Activated CD8-positive, alpha-beta T cell treated with anti-CD3 and anti-CD28 coated beads, Interleukin-2, amount 10 ng/mL, durations not matched to agents 7 days and 5 days (primary cell): ENCODE measurements around the gene SNRPA. TPM values are rescaled to one million over a fixed set of nuclear protein-coding genes. Genes with fewer than 3 reads are reported as not detected.

Experiments used
- ATAC-seq: fragments of 150-1000 bp; cut with Tn5 transposase; one replicate; pipeline ENCODE4 v1.10.0; 2021; ENCODE audit warnings: moderate library complexity
- CTCF ChIA-PET: fragments of 350-600 bp; sonication (Branson Sonifier 250); formaldehyde crosslinking; loops from one replicate; lab custom pipeline; 2021; ENCODE audit warnings: antibody characterized with exemption; lab: Charles Lee
- POLR2A ChIA-PET: fragments of 350-600 bp; sonication (Branson Sonifier 250); formaldehyde crosslinking; loops from one replicate; lab custom pipeline; 2021; ENCODE audit warnings: antibody characterized with exemption; lab: Charles Lee
- DNase-seq: peaks from one replicate; pipeline ENCODE4 v3.0.0-alpha.2; 2020
- H3K27ac Mint-ChIP-seq: one replicate; pipeline ENCODE4 v1.8.0; 2021; ENCODE audit warnings: mild to moderate bottlenecking, mixed read lengths
- H3K27me3 Mint-ChIP-seq: one replicate; pipeline ENCODE4 v1.8.0; 2021; ENCODE audit warnings: low read depth, mixed read lengths
- H3K36me3 Mint-ChIP-seq: one replicate; pipeline ENCODE4 v1.8.0; 2021; ENCODE audit warnings: low read depth, mixed read lengths
- H3K4me1 Mint-ChIP-seq: one replicate; pipeline ENCODE4 v1.8.0; 2021; ENCODE audit warnings: low read depth, mixed read lengths
- H3K4me3 Mint-ChIP-seq: one replicate; pipeline ENCODE4 v1.8.0; 2021; ENCODE audit warnings: mild to moderate bottlenecking, mixed read lengths
- H3K9me3 Mint-ChIP-seq: one replicate; pipeline ENCODE4 v1.8.0; 2022; ENCODE audit warnings: mixed read lengths; ENCODE audit not compliant: insufficient read depth
- total RNA-seq, 2 experiments: library from RNA; stranded (reverse); gene quantifications; one replicate each; pipeline ENCODE4 v1.2.3, GENCODE V29; 2021

Gene SNRPA
- total RNA-seq, 2 experiments from 2014 or later: 175 to 183 TPM

GRCh38 chr19:40714441-40715299, 36.3 kb upstream of the SNRPA start:
- ATAC-seq: peak; percentile 81
- H3K4me3 Mint-ChIP-seq: peak overlapping the region; percentile 94
- peaks cover 52% of the 10 kb centered on the region for H3K4me1 Mint-ChIP-seq
- peak; percentile 96 for DNase-seq
- POLR2A ChIA-PET: interaction anchor here (0.5 to 0.8 kb wide), 2 partner anchors 36 to 62 kb away, joined by 3 to 4 read pairs; partner anchors contain the start of gene ACTMAP
- CTCF ChIA-PET: no interaction called here
- H3K27me3 Mint-ChIP-seq: no peaks in the 10 kb centered on the region
- peaks cover 16% of the 10 kb centered on the region for H3K36me3 Mint-ChIP-seq
- peak overlapping the region; percentile 98 for H3K27ac Mint-ChIP-seq
- H3K9me3 Mint-ChIP-seq: no peaks in the 10 kb centered on the region

- peaks cover 61% of the 10 kb centered on the region for H3K4me1 Mint-ChIP-seq
- peak overlapping the region; percentile 94 for H3K4me3 Mint-ChIP-seq
- H3K27ac Mint-ChIP-seq: peak overlapping the region; percentile 98
- H3K27me3 Mint-ChIP-seq: no peaks in the 10 kb centered on the region
- H3K9me3 Mint-ChIP-seq: no peaks in the 10 kb centered on the region
- H3K36me3 Mint-ChIP-seq: peaks cover 18% of the 10 kb centered on the region
- DNase-seq (peak; percentile 56), ATAC-seq (peak; percentile 3)
- CTCF ChIA-PET: interaction anchor here (0.7 to 1.8 kb wide), 6 partner anchors 34 to 114 kb away, joined by 3 to 7 read pairs (median 4); partner anchors contain the start of genes ACTMAP and SNRPA
- POLR2A ChIA-PET: interaction anchor here (0.6 to 1.7 kb wide), 5 partner anchors 18 to 106 kb away, joined by 3 to 11 read pairs (median 3); partner anchors contain the start of genes ACTMAP and RAB4B
Measured at GRCh38 chr19:40716031-40716481, 34.9 kb upstream of the SNRPA start.

DNA sequence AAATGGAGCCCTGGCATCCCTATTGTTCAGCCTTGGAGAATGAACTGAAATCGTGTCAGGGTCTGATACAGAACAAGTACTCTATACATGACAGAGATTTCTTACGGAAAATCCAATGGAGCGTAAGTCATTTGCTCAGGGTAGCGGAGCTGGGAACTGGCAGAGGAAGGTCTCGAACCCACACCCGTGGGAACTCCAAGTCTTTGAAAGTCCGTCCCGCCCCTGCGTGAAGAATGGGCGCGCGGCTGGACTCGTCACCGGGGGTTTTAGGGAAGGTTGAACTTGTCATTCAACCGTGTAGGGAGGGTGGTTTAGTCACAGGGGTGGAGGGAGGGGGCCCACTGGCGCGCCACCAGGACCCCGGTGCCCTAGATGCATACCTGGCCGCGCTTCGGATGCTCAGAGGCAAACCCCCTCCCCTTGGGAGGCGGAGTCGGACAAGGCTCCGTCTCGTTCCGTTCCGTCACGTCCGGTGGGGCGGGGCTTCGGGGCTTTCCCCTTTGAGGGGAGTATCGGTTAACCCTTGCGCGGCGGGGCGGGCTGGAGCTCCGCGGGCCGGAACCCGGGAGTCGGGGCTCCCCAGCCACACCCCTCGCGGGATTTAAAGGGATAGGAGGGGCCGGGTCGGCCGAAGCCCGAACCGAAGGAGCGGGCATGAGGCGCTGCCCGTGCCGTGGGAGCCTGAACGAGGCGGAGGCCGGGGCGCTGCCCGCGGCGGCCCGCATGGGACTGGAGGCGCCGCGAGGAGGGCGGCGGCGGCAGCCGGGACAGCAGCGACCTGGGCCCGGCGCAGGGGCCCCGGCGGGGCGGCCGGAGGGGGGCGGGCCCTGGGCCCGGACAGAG, 34.3 kb upstream of the SNRPA start, which contains the start of the genes COQ8B and ITPKC:
Gene COQ8B, minus strand, starts transcription at position 405 of the 843 bp plus-strand sequence. CDS start 2,254 bp downstream, outside the sequence.
Gene ITPKC, plus strand, starts transcription at position 631 of the 843 bp plus-strand sequence. Its CDS starts 24 bp downstream, at position 655.
- Mint-ChIP-seq H3K36me3 (peaks cover 12% of the 10 kb centered on the region), H3K27ac (peak within 1 kb of the TSS; percentile 98), H3K4me1 (peaks cover 58% of the 10 kb centered on the region), H3K27me3 (no peaks in the 10 kb centered on the region), H3K9me3 (no peaks in the 10 kb centered on the region), H3K4me3 (peak within 1 kb of the TSS; percentile 94)
- CTCF ChIA-PET: interaction anchor here (0.7 to 1.8 kb wide), 7 partner anchors 34 to 114 kb away, joined by 3 to 7 read pairs (median 4); partner anchors contain the start of genes ACTMAP and SNRPA
- DNase-seq (peak; percentile 100), ATAC-seq (peak; percentile 63)
- POLR2A ChIA-PET: interaction anchor here (0.6 to 1.7 kb wide), 12 partner anchors 9 to 89 kb away, joined by 3 to 11 read pairs (median 3); partner anchors contain the start of genes ACTMAP and RAB4B

DNA sequence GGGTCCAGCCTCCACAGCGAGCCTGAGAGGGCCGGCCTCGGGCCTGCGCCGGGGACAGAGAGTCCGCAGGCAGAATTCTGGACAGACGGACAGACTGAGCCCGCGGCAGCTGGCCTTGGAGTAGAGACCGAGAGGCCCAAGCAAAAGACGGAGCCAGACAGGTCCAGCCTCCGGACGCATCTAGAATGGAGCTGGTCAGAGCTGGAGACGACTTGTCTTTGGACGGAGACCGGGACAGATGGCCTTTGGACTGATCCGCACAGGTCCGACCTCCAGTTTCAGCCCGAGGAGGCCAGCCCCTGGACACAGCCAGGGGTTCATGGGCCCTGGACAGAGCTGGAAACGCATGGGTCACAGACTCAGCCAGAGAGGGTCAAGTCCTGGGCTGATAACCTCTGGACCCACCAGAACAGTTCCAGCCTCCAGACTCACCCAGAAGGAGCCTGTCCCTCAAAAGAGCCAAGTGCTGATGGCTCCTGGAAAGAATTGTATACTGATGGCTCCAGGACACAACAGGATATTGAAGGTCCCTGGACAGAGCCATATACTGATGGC, 33.6 kb upstream of the SNRPA start:
- POLR2A ChIA-PET: interaction anchor here (0.6 to 1.7 kb wide), 10 partner anchors 8 to 88 kb away, joined by 3 to 11 read pairs (median 3); partner anchors contain the start of gene ACTMAP
- ATAC-seq: no peak
- no peak for DNase-seq
- Mint-ChIP-seq H3K4me1 (peaks cover 57% of the 10 kb centered on the region), H3K27ac (peak overlapping the region; percentile 88), H3K9me3 (no peaks in the 10 kb centered on the region), H3K4me3 (peak overlapping the region; percentile 79), H3K27me3 (no peaks in the 10 kb centered on the region), H3K36me3 (peaks cover 11% of the 10 kb centered on the region)
- CTCF ChIA-PET: interaction anchor here (1.0 to 1.8 kb wide), 5 partner anchors 33 to 102 kb away, joined by 3 to 7 read pairs (median 5); partner anchors contain the start of genes ACTMAP and SNRPA

- H3K27me3 Mint-ChIP-seq: no peaks in the 10 kb centered on the region
- ATAC-seq: no peak
- peak overlapping the region; percentile 79 for H3K4me3 Mint-ChIP-seq
- CTCF ChIA-PET: interaction anchor here (1.8 kb wide), 1 partner anchor 55 kb away, joined by 5 read pairs; no protein-coding TSS in a partner anchor
- peaks cover 54% of the 10 kb centered on the region for H3K4me1 Mint-ChIP-seq
- POLR2A ChIA-PET: interaction anchor here (0.7 to 0.9 kb wide), 2 partner anchors 34 to 59 kb away, joined by 3 read pairs; no protein-coding TSS in a partner anchor
- no peak for DNase-seq
- H3K27ac Mint-ChIP-seq: peak overlapping the region; percentile 88
- peaks cover 7% of the 10 kb centered on the region for H3K36me3 Mint-ChIP-seq
- H3K9me3 Mint-ChIP-seq: no peaks in the 10 kb centered on the region
Measured at GRCh38 chr19:40717880-40718773, 32.9 kb upstream of the SNRPA start.

GRCh38 chr19:40718774-40719391, 32.1 kb upstream of the SNRPA start:
- ATAC-seq (no peak), DNase-seq (no peak)
- no peaks in the 10 kb centered on the region for H3K27me3 Mint-ChIP-seq
- H3K27ac Mint-ChIP-seq: no peak overlapping the region
- H3K4me1 Mint-ChIP-seq: peaks cover 52% of the 10 kb centered on the region
- CTCF ChIA-PET: interaction anchor here (0.9 kb wide), 1 partner anchor 8 kb away, joined by 3 read pairs; no protein-coding TSS in a partner anchor
- H3K4me3 Mint-ChIP-seq: peak overlapping the region; percentile 79
- H3K36me3 Mint-ChIP-seq: peaks cover 12% of the 10 kb centered on the region
- POLR2A ChIA-PET: no interaction called here
- no peaks in the 10 kb centered on the region for H3K9me3 Mint-ChIP-seq

GRCh38 chr19:40719414-40719894, 31.5 kb upstream of the SNRPA start:
- H3K4me1 Mint-ChIP-seq: peaks cover 46% of the 10 kb centered on the region
- ChIA-PET CTCF (interaction anchor here (0.9 kb wide), 1 partner anchor 8 kb away, joined by 3 read pairs; no protein-coding TSS in a partner anchor), POLR2A (no interaction called here)
- H3K27me3 Mint-ChIP-seq: no peaks in the 10 kb centered on the region
- no peaks in the 10 kb centered on the region for H3K9me3 Mint-ChIP-seq
- H3K36me3 Mint-ChIP-seq: peaks cover 16% of the 10 kb centered on the region
- no peak for ATAC-seq
- DNase-seq: no peak
- H3K4me3 Mint-ChIP-seq: peak overlapping the region; percentile 5
- peak overlapping the region; percentile 11 for H3K27ac Mint-ChIP-seq

DNA sequence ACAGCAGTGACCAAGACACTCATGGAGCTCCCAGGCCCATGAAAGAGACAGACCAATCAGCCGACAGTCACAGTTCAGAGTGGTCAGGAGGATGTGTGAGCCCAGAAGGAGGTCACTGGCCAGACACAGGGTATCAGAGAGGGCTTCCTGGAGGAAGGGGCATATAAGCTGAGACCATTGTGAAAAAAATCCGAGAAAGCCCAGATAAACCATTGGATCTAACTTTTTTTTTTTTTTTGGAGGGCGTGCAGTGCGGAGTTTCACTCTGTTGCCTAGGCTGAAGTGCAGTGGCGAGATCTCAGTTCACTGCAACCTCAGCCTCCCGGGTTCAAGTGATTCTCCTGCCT, 29.9 kb upstream of the SNRPA start:
- CTCF ChIA-PET: no interaction called here
- no peak for ATAC-seq
- Mint-ChIP-seq H3K27ac (no peak overlapping the region), H3K36me3 (peaks cover 22% of the 10 kb centered on the region), H3K9me3 (no peaks in the 10 kb centered on the region), H3K27me3 (no peaks in the 10 kb centered on the region), H3K4me1 (peaks cover 31% of the 10 kb centered on the region), H3K4me3 (no peak overlapping the region)
- POLR2A ChIA-PET: no interaction called here
- DNase-seq: no peak

GRCh38 chr19:40721936-40722661, 28.9 kb upstream of the SNRPA start:
- peaks cover 27% of the 10 kb centered on the region for H3K36me3 Mint-ChIP-seq
- no peaks in the 10 kb centered on the region for H3K9me3 Mint-ChIP-seq
- DNase-seq (no peak), ATAC-seq (no peak)
- ChIA-PET POLR2A (interaction anchor here (1.0 kb wide), 1 partner anchor 22 kb away, joined by 3 read pairs; no protein-coding TSS in a partner anchor), CTCF (no interaction called here)
- peaks cover 26% of the 10 kb centered on the region for H3K4me1 Mint-ChIP-seq
- H3K4me3 Mint-ChIP-seq: no peak overlapping the region
- H3K27me3 Mint-ChIP-seq: no peaks in the 10 kb centered on the region
- no peak overlapping the region for H3K27ac Mint-ChIP-seq
